Measurements from ENCODE around the gene MRGPRF. TPM values are rescaled to one million over a fixed set of nuclear protein-coding genes. Genes with fewer than 3 reads are reported as not detected.
A peak's percentile ranks its signal among the peaks of the same experiment; 100 is the strongest.
"Not testable (repeated sequence)": the region's sequence is repeated elsewhere in the genome, so short reads cannot be mapped to it uniquely, and the experiment has no call there.

Gene MRGPRF
- total RNA-seq, 1 donor from 2014 or later = not detected

DNA sequence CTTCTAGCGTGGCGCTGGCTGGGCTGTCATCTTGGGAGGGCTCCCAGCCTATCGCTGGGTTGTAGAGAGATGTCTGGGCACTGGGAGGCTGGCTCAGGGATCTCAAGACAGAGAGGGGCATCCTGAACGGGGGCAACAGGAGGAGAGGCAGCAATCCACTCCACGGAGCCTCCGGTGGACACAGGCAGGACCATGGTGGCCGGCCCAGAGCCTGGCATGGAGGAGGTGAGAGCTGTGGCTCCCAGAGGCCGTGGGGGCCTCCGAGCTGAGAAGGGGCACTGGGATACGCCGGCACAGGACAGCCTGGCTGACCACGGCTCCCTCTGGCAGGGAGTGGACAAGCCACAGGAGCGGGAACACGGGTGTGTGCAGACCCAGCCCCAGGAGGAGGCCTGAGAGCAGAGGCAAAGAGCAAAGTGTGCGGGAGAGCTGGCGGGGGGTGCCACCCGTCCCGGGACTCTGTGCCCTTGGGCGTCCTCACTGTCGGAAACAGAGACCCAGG, 9.1 kb downstream of the MRGPRF start:
- no peak for DNase-seq (ENCODE audit: extremely low read depth, low read depth, low spot score)

DNA sequence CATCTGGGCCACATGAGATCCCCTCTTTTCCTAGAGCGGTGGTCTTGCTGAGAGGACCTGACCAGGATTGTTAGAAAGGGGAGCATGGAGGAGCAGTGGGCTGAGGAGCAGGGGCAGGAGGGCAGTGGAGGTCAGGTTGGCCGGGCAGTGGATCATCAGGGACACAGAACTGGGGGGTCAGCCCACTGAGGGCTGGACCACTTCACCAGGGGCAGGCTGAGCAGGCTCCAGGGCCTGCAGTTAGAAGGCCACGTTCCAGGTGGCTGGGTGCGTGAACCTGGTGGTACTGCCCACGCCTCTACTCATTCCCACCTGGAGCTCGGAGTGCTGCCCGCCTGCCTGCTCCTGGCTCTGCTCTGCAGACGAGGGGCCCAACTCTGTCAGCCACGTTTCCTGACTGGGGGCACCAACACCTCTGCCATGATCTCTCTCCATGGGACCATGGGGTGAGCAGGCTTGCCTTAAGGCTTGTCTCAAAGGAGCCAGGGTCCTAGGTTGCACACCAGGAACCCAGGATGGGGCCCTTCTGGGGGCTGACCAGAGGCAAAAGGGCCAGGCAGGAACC, 9.7 kb downstream of the MRGPRF start:
- no peak for DNase-seq (ENCODE audit: extremely low read depth, low read depth, low spot score)

DNA sequence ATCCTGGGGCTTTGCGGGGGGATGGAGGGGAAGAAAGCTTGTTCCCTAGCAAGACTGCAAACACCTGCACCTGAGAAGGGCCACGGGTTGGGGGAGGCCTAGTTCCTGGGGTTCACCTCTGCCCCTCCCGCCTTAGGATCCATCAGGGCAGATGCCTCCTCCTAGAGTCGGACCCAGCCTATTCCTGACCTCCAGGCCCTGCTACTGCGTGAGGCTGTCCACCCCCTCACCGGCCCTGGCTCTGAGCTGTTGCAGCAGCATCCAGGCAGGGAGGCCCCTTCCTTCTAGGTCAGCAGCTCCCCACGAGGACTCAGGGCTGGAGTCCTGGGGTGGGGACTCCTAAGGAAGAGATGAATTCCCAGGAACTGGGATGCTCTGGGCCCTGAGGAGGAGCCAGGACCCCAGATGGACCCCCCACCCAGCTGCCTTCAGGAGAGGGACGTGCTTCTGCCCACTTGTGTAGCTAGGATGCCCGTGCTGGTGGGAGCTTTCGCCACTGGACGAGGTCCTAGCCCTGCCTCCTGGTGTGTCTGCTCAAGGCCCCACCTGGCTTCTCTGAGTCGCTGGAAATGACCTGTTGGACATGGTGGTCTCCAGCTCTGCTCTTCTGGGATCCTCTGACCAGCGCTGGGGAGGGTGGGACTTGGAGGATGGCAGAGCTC, 10.3 kb downstream of the MRGPRF start:
- no peak for DNase-seq (ENCODE audit: extremely low read depth, low read depth, low spot score)

DNA sequence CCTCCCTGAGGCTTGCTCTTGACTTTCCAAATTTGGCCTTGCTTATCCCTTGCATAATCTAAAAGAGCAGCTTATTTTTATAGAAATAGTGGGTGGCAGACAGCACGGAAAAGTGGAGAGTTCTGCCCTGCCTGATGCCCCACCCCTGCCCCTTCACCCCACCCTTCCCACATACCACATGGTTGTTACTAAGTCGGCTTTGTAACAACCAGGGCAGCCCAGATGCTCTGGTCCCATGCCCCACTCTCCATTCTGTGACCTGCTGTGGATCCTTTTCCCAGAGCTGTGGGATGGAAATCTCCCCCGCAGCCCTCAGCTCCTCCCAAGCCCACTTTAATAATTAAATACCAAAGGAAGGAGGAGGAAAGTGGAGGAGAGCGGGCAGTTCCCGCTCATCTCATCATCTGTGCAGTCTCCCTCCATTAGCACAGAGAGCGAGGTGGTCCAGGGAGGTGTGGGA, 10.9 kb downstream of the MRGPRF start:
- no peak for DNase-seq (ENCODE audit: extremely low read depth, low read depth, low spot score)

DNA sequence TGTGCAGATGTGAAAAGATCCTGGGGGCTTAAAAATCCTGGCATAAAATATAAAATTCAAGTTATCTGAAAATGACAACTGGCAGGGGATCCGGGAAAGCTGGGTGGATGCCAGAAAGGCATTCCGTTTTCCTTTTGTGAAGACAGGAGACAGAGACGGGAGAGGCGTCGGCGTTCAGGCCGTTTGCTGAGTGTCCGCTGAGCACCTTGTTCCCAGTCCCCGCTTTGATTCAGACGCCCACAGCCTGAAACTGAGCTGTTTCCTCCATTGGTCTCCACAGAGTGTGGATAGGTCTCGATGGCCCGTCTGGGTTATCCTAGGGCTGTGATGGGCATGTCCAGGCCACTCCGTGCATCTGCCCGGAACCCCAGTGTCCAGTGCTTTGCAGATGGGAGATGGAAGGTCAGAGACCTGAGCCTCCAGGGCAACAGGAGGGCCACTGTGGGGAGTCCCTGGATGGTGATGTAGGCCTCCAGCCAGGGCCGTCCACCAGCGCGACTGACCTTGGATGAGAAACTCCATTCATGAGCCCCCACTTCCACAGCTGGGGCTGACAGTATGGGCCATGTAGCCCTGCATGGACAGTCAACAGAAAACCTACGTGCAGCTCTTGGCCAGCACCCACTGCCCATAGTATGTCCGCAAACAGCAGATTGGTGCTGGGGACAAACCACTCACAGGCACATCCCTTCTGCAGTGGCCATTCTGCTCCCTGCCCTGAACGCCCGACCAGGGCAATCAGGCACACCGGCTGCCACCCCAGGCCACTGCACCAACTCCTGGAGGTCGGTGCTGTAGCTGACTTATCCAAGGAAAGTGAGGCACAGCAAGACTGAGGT, 11.6 kb downstream of the MRGPRF start:
- no peak for DNase-seq (ENCODE audit: extremely low read depth, low read depth, low spot score)

DNA sequence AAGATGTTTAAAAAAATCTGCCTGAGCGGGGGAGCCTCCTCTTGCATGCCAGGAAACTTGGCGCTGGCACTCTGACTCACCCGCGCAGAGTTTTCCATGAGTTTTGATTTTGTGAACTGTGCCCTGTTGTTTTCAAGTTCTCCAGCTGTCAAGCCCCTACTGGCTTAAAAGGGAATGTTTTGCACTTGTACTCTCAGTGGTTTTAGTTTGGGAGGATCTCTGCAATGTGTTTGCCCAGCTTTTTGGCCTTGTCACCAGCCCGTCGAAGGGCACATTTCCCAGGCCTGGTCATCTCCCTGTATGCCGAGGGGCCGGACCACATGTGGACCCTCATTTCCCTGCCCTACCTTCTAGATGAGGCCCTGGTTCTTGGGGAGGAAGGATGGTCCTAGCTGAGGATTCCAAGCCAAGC, 12.2 kb downstream of the MRGPRF start:
- peak; percentile 31 for DNase-seq (ENCODE audit: extremely low read depth, low read depth, low spot score)

DNA sequence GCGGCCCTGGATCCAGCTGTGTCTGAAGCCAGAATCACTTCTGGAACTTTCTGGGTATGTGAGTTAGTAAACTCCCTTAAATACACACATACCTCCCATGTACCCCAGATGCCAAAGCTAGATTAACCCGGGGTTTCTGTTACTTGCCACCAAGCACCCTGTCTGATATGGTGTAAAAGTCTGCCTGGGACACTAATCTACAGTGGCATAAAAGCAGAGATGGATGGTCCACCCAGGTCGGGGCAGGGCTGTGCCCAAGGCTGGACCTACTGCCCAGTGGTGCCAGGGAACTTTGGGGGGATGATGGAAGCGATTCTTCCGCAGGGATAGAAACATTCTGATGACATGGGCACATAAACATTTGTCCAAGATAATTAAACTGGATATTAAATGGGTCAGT, 12.7 kb downstream of the MRGPRF start:
- no peak for DNase-seq (ENCODE audit: extremely low read depth, low read depth, low spot score)

DNA sequence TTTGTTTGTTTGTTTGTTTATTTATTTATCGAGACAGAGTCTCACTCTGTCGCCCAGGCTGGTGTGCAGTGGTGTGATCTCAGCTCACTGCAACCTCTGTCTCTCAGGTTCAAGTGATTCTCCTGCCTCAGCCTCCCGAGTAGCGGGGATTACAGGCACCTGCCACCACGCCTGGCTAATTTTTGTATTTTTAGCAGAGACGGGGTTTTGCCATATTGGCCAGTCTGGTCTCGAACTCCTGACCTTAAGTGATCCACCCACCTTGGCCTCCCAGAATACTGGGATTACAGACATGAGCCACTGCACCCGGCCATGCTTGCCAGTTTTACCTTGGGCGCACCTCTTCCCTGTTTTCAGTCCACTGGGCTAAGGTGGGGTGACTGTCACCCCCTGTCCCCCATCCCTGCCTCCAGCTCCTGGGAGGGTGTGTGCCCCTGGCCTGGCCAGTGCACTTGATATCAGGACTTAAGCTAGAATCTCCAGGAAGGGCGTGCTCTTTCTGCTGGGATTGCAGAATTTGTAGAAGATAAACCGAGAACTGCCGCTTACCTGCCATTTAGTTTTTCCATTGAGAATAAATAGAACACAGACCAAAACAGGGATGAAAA, 13.2 kb downstream of the MRGPRF start:
- not testable (repeated sequence) for DNase-seq (ENCODE audit: extremely low read depth, low read depth, low spot score)

DNA sequence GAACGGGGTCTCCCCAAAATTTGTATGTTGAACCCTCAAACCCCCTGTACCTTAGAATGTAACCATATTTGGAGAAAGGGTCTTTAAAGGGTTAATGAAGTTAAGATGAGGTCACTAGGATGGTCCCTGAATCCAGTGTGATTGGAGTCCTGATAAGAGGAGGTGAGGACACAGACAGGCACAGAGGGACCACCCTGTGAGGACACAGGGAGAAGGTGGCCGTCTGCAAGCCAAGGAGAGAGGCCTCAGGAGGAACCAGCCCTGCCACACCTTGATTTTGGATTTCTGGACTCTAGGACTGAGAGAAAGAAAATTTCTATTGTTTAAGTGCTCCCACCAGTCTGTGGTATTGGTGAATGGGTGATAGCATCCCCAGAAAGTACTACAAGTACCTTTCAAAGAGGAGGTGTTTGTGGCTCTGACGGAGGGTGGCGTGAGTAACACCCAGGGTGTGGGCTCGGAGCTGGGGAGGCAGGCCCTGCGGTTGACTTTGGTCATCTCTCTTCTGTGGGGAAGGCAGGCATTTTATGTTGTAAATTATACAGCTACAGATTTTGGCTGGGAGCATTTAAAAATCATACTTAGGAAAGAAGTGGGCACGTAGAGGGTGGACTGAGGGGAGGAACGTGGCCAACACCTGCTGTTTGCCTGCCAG, 13.8 kb downstream of the MRGPRF start:
- no peak for DNase-seq (ENCODE audit: extremely low read depth, low read depth, low spot score)

DNA sequence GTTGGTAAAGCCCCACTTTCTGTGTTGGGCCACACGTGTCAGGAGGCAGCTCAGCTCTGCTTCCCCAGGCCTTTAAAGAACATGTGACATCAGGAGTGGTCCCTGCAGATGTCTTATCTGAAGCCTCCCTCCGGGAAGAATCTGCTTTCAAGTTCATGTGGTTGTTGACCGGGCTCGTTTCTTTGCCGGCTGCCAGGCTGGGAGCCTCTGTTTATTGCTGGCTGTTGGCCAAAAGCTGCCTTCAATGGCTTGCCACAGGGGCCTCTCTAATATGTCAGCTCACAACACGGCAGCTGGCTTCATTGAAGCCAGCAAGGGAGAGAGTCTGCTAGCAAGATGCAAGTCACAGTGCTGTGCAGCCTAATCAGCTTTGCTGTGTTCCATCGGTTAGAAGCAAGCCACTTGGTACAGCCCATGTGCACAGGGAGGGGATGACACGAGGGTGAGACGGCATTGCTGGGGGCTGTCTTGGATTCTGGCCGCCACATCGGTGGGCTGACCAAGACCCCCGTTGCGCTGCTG, 14.6 kb downstream of the MRGPRF start:
- no peak for DNase-seq (ENCODE audit: extremely low read depth, low read depth, low spot score)

DNA sequence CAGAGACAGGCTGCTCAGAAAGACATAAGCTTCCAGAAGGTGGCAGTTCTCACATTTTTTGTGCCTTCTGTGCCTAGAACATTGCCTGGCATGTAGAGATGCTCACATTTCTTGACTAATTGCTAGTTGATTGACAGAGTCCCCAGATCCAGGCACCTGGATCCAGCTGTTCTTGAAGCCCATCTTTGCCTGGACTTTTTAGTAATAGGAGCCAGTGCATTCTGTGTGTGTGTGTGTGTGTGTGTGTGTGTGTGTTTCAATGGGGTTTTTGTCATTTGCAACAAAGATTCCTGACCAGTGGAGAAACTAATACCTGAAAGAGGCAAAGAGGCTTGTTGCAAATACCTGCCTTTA, 15.1 kb downstream of the MRGPRF start:
- no peak for DNase-seq (ENCODE audit: extremely low read depth, low read depth, low spot score)

DNA sequence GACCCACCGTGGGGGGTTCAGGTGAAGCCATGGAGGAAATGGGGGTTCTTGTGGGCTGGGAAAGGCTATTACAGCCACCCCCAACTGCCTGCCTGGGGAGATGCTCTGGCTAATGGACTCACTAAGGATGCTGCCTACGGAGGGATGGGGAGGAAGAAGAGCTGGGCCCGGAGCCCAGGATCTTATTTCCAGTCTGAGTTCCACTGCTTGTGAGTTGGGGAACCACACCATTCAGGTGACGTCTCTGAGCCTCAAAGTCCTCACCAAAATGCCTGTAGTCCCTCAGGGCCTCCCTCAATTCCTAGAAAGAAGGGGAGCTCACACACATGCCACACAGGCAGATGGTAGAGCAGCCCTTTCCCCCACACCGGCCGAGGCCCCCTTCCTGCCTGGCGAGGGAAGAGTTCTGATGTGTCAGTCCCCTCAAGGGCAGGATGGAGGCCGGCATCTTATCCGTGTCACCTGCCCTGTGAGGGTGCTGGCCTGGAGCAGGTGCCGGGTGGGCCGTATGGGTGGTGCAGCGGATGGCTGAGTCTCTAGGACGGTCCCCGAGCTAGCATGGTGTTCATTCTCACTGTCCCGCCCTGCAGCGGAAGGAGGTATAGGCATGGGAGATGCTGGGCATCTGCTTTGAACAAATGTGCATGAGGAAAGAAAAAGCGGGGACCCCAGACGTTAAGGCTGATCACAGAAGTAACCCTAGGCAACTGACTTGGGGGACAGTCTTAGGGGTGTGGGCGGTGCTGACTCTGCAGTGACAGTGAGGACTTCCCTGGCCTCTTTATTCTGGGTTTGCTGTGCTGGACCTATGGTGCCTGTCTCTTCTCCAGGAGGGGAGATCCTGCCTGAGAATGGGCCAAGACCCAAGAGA, 15.7 kb downstream of the MRGPRF start:
- no peak for DNase-seq (ENCODE audit: extremely low read depth, low read depth, low spot score)

DNA sequence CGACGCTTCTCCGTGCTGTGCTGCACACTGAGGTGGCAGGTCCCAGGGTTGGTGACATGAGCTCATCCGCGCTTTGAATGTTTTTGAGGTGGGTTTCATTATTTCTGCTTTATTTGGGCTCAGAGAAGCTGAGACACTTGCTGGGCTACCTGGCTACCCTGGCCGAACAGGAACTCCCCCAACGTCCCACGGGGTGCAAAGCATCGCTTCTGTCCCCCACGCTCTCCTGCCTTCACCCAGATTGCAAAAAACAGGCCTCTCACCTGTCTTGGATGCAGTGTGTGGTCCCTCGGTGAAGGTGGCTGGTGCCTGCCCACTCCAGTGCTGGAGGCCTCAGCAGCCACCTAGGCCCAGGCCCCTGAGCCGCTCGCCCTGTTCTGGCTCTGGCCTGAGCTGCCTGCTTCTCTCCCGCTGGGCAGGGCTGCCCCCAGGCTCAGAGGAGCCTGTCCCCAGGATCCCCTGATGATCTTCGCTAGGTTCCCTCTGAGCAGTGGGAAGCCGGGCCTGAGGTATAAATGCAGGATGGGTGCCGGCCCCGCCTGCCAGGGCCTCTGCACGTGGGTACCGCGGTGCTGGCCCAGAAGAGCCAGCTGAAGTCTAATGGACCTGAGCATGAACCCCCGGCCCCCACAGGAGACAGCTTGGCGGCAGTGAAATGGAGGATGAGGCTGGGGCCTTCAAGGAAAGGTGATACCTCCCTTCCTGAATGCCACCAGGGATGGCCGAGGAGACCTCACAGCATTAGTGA, 16.5 kb downstream of the MRGPRF start:
- no peak for DNase-seq (ENCODE audit: extremely low read depth, low read depth, low spot score)

DNA sequence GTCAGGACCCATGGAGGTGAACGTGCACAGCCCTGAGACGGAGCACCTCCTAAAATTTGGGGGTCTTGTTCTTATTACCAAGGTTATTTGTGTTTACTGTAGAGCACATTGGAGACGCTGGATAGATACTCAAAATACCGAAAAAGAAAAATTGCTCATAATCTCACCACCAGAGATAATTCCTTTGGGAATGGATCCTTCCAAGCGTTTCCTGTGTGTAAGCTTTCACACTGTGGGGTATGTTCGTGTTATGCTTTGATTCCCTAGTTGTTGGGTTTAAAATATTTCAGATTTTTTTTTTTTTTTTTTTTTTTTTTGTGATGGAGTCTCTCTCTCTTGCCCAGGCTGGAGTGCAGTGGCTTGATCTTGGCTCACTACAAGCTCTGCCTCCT, 18.2 kb downstream of the MRGPRF start:
- no peak for DNase-seq (ENCODE audit: extremely low read depth, low read depth, low spot score)

DNA sequence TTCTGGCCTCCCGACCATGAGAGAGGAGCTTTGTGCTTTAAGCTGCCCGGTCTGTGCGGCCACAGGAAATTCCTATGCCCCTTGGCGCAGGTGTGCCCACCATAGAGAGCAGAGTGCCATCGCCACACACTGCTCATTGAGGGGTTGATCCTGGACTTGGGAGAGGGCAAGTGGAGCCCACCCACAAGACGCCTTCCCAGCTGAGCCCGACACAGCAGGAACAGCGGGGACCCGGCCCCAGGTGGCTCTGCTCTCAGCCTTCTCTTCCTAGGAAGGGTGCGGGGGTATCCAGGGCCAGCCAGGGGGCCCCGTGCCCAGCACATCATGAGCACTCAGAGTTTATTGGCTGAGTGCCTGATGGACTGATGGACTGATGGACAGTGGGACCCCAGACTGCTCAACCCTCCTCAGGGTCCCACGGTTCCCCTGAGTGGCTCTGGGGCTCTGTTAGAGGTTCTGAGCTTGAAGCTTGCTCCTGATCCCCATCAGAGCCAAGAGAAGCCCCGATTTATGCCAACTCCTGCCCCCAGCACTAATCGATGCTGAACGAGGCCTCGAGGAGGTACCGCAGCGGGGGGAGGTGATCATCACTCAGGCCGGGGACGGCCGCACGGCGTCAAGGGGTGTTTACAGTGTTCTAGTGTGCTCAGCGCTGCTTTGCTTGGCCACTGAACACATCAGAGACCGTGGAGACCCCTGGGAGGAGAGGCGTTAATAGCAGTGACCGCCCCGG, 18.7 kb downstream of the MRGPRF start:
- no peak for DNase-seq (ENCODE audit: extremely low read depth, low read depth, low spot score)

DNA sequence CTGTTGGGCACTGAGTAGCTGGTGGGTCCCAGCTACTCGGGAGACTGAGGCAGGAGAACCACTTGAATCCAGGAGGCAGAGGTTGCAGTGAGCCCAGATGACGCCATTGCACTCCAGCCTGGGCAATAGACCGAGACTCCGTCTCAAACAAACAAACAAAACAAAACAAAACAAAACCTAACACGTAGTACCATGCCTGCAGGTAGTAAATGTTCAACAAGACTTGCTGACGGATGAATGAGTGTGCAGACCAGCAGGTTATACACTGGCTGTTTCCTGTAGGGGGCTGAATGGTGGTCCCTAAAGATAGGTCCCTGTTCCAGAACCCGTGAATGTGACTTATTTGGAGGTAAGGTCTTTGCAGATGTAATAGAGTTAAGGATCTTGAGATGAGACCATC, 19.5 kb downstream of the MRGPRF start:
- DNase-seq (ENCODE audit: extremely low read depth, low read depth, low spot score) = no peak

DNA sequence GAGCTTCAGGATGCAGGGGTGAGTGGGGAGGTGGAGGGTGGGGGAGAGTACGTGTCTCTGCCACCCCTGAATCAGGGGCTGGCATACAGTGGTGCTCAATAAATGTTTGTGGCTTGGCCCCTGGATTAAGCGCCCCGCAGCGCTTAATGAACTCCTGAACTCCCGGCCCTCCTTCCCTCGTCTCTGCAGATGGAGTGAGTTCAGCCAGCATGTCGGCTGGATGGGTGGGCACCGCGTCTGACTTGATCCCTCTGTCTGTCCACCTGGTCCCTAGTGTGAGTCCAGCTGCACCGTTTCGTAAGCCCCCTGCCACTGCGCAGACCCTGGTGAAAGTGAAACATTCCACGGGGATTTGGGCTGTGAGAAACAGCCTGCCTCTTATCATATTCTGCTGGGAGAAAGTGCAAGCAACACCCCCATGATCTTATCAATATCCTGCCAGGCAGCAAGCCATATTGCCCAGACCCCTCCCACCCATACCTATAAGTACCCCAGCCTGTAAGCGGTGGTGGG, 20.2 kb downstream of the MRGPRF start:
- no peak for DNase-seq (ENCODE audit: extremely low read depth, low read depth, low spot score)
